Activated T-cell treated with anti-CD3 and anti-CD28 coated beads, Interleukin-2, amount 50 U/mL, for 72 hours (primary cell): ENCODE results near the gene CORT. TPM values are rescaled to one million over a fixed set of nuclear protein-coding genes. Genes with fewer than 3 reads are reported as not detected.
A peak's percentile ranks its signal among the peaks of the same experiment; 100 is the strongest.
"Not testable (repeated sequence)": the region's sequence is repeated elsewhere in the genome, so short reads cannot be mapped to it uniquely, and the experiment has no call there.

Experiments used
- ATAC-seq, 2 donors: fragments of 150-1000 bp; cut with Tn5 transposase; replicated peaks in 1 of 2; 2 replicates each; pipeline ENCODE4 v1.10.0; 2021; ENCODE audit warnings: moderate library complexity in 2 of 2, mild to moderate bottlenecking in 1 of 2
- DNase-seq, 2 donors: peaks; one replicate each; pipeline ENCODE4 v3.0.0; 2021 to 2022; ENCODE audit warnings: mixed read lengths in 1 of 2
- H3K27ac Mint-ChIP-seq: one replicate; pipeline ENCODE4 v1.8.0; 2022; ENCODE audit warnings: mild to moderate bottlenecking, moderate library complexity, mixed read lengths
- H3K27me3 Mint-ChIP-seq: one replicate; pipeline ENCODE4 v1.8.0; 2022; ENCODE audit warnings: low read depth, mixed read lengths
- H3K36me3 Mint-ChIP-seq, 2 donors: one replicate each; pipeline ENCODE4 v1.8.0; 2022; ENCODE audit warnings: mixed read lengths in 2 of 2, mild to moderate bottlenecking in 1 of 2; ENCODE audit not compliant: insufficient read depth in 2 of 2
- H3K4me1 Mint-ChIP-seq: one replicate; pipeline ENCODE4 v1.8.0; 2022; ENCODE audit warnings: low read depth, mixed read lengths
- H3K4me3 Mint-ChIP-seq, 2 donors: one replicate each; pipeline ENCODE4 v1.8.0; 2022; ENCODE audit warnings: mild to moderate bottlenecking in 2 of 2, mixed read lengths in 2 of 2, moderate library complexity in 2 of 2
- H3K9me3 Mint-ChIP-seq, 2 donors: one replicate each; pipeline ENCODE4 v1.8.0; 2022; ENCODE audit warnings: mixed read lengths in 2 of 2
- total RNA-seq, 2 donors: library from RNA; stranded (reverse); gene quantifications; one replicate each; pipeline ENCODE4 v1.2.3, GENCODE V29; 2022

The CORT gene
- total RNA-seq = under 1 TPM in 1 of 2 donors, not detected in 1; 0.69 TPM

- DNase-seq (no peak), ATAC-seq (no peak)
- Mint-ChIP-seq H3K36me3 (peaks cover 0 to 3% of the 10 kb centered on the region in 2 donors), H3K9me3 (no peaks in the 10 kb centered on the region), H3K4me1 (no peaks in the 10 kb centered on the region), H3K27ac (no peak within 1 kb of the TSS), H3K4me3 (no peak within 1 kb of the TSS), H3K27me3 (no peaks in the 10 kb centered on the region)
Observed at GRCh38 chr1:10449751-10450150, at the start of gene CORT. Gene CORT, plus strand, starts transcription at chr1:10450031. Its CDS starts 193 bp downstream, at chr1:10450224.

DNA sequence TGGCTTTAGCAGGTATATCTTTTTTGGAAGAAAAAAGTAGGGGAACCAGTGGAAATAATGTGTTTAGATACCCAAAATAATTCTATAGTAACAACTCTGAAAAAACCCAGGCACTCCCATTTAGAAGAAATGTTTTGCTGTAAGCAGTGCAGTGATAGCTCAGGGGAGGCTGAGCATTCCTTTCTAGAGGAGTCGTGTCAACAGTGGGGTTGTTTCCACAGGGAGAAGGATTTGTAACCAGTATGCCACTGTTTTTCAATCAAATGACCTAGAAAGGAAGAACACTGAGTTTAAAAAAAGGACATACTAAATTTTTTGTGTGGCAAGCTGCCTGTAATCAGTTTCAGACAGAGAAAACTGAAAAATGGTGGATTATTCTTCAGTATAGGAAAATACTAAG is 48.5 kb upstream of the CORT start:
- Mint-ChIP-seq H3K4me1 (peaks cover 35% of the 10 kb centered on the region), H3K27ac (peak overlapping the region; percentile 65), H3K4me3 (no peak overlapping the region), H3K27me3 (no peaks in the 10 kb centered on the region), H3K36me3 (peaks cover 5 to 18% of the 10 kb centered on the region in 2 donors), H3K9me3 (no peaks in the 10 kb centered on the region)
- ATAC-seq (no peak), DNase-seq (no peak)

GRCh38 chr1:10402729-10403274 is 47.0 kb upstream of the CORT start:
- Mint-ChIP-seq H3K4me1 (peaks cover 35% of the 10 kb centered on the region), H3K27me3 (no peaks in the 10 kb centered on the region), H3K4me3 (no peak overlapping the region), H3K9me3 (no peaks in the 10 kb centered on the region), H3K27ac (no peak overlapping the region), H3K36me3 (peaks cover 5 to 23% of the 10 kb centered on the region in 2 donors)
- DNase-seq (no peak), ATAC-seq (no peak)

DNA sequence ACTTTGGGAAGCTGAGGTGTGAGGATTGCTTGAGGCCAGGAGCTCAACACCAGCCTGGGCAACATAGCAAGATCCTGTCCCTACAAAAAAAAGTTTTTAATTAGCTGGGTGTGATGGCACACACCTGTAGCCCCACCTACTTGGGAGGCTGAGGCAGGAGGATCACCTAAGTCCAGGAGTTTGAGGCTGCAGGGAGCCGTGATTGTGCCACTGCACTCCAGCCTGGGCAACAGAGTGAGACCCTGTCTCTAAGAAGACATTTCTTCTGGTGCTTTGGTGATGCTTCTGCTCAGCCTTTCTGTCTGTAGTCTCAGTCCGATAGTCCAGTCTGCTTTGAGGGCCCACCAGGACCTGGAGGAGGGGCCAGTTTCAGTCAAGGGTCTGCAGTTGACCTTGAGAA is 42.6 kb upstream of the CORT start:
- no peak for ATAC-seq
- no peaks in the 10 kb centered on the region for H3K9me3 Mint-ChIP-seq
- H3K36me3 Mint-ChIP-seq = peaks cover 6 to 25% of the 10 kb centered on the region in 2 donors

DNA sequence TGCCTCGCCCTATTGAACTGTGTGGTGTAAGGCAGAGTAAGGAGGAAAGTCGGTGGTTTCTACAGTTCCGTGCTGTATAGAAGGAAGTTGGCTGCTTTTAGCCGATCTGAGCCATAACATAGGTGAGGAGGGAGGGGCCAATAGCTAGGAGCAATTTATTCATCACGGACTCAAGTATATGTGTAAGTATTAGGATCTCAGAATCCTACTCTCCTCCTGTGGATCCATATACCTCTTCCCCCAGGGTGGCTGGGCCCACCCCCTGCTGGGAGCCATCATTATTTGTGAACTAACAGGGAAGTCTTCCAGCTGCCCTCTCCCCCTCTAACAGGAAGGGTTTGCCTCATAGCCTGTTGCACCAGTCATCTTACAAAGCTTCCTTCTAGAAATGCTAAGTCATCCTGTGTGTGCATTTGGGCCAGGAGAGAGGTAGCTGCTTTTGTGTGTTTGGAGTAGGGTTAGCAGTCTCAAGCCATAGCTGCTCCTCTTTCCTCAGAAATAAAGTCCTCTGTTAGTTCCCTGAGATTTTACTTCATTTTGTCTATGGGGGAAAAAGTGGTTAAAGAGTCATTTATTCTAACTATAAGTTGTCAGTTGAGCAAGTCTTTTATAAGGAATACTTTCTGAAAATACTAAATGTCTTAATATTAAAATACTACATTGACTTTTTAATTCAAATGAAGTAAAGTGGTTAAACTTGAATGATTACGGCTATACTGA is 34.5 kb upstream of the CORT start:
- H3K4me1 Mint-ChIP-seq = peaks cover 6% of the 10 kb centered on the region
- no peak for DNase-seq
- H3K27me3 Mint-ChIP-seq = no peaks in the 10 kb centered on the region
- H3K27ac Mint-ChIP-seq = peak overlapping the region; percentile 53
- peaks cover 11 to 29% of the 10 kb centered on the region in 2 donors for H3K36me3 Mint-ChIP-seq
- peak overlapping the region in 1 of 2 donors; percentile 22 for H3K4me3 Mint-ChIP-seq
- H3K9me3 Mint-ChIP-seq = no peaks in the 10 kb centered on the region
- peak; percentile 27 to 60 for ATAC-seq

More for the DNA sequence above, 42.6 kb upstream of the CORT start:
- Mint-ChIP-seq H3K4me1 (peaks cover 7% of the 10 kb centered on the region), H3K27me3 (no peaks in the 10 kb centered on the region), H3K27ac (no peak overlapping the region), H3K4me3 (no peak overlapping the region)
- DNase-seq = no peak

GRCh38 chr1:10415967-10416366 is 33.9 kb upstream of the CORT start:
- not testable (repeated sequence) for H3K9me3 Mint-ChIP-seq, H3K4me3 Mint-ChIP-seq, H3K27me3 Mint-ChIP-seq, H3K4me1 Mint-ChIP-seq, ATAC-seq, DNase-seq
- H3K27ac Mint-ChIP-seq = peak overlapping the region; percentile 55
- H3K36me3 Mint-ChIP-seq = peaks cover 11 to 29% of the 10 kb centered on the region in 2 donors

DNA sequence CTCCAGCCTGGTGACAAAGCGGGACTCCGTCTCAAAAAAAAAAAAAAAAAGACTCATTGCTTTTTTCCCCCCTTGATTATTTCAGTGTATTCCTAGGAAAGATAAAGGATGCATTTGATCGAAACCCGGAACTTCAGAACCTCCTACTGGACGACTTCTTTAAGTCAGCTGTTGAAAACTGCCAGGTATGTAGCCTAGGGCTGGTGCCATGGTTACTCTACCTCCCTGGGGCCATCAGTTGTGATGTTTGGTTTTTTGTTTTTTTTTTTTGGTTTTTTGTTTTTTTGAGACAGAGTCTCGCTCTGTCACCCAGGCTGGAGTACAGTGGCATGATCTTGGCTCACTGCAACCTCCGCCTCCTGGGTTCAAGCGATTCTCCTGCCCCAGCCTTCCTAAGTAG is 31.1 kb upstream of the CORT start:
- ATAC-seq, H3K4me1 Mint-ChIP-seq, H3K4me3 Mint-ChIP-seq, H3K27ac Mint-ChIP-seq, DNase-seq, H3K27me3 Mint-ChIP-seq, H3K9me3 Mint-ChIP-seq: not testable (repeated sequence)
- peaks cover 8 to 18% of the 10 kb centered on the region in 2 donors for H3K36me3 Mint-ChIP-seq

GRCh38 chr1:10419351-10419750 is 30.5 kb upstream of the CORT start:
- Mint-ChIP-seq H3K9me3 (no peaks in the 10 kb centered on the region), H3K27me3 (no peaks in the 10 kb centered on the region), H3K27ac (no peak overlapping the region), H3K4me3 (no peak overlapping the region), H3K36me3 (peaks cover 8 to 18% of the 10 kb centered on the region in 2 donors), H3K4me1 (peaks cover 6% of the 10 kb centered on the region)
- ATAC-seq (no peak), DNase-seq (no peak)

- ATAC-seq (no peak), DNase-seq (no peak)
- no peaks in the 10 kb centered on the region for H3K27me3 Mint-ChIP-seq
- peaks cover 7 to 14% of the 10 kb centered on the region in 2 donors for H3K36me3 Mint-ChIP-seq
- H3K27ac Mint-ChIP-seq = no peak overlapping the region
- H3K9me3 Mint-ChIP-seq = no peaks in the 10 kb centered on the region
- H3K4me1 Mint-ChIP-seq = no peaks in the 10 kb centered on the region
- H3K4me3 Mint-ChIP-seq = no peak overlapping the region
Observed at GRCh38 chr1:10421637-10422036, 28.2 kb upstream of the CORT start.

GRCh38 chr1:10424034-10424433 is 25.8 kb upstream of the CORT start:
- Mint-ChIP-seq H3K27ac (no peak overlapping the region), H3K9me3 (no peaks in the 10 kb centered on the region), H3K36me3 (peaks cover 7 to 10% of the 10 kb centered on the region in 2 donors), H3K27me3 (no peaks in the 10 kb centered on the region), H3K4me3 (no peak overlapping the region), H3K4me1 (peaks cover under 1% of the 10 kb centered on the region)
- DNase-seq (no peak), ATAC-seq (no peak)

DNA sequence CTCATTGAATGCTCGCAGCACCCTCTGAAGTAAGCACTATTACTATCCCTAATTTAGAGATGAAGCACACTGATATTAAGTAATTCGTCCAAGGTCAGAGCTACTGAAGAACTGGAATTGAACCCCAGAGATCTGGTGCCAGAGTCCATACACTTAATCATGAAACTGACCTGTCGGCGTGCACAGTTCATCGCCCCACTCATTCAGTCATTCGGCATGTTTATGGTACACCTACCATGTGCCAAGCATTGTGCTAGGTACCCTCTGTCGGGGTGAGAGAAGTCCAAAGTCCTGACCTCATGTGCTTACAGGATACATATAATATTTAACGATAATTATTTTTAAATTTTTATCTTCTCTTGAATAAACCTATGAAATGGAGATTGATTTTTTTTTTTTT is 25.2 kb upstream of the CORT start:
- no peaks in the 10 kb centered on the region for H3K27me3 Mint-ChIP-seq
- H3K36me3 Mint-ChIP-seq = peaks cover 3 to 5% of the 10 kb centered on the region in 2 donors
- H3K27ac Mint-ChIP-seq = no peak overlapping the region
- H3K9me3 Mint-ChIP-seq = no peaks in the 10 kb centered on the region
- no peak for DNase-seq
- ATAC-seq = no peak
- H3K4me3 Mint-ChIP-seq = no peak overlapping the region
- peaks cover 7% of the 10 kb centered on the region for H3K4me1 Mint-ChIP-seq

DNA sequence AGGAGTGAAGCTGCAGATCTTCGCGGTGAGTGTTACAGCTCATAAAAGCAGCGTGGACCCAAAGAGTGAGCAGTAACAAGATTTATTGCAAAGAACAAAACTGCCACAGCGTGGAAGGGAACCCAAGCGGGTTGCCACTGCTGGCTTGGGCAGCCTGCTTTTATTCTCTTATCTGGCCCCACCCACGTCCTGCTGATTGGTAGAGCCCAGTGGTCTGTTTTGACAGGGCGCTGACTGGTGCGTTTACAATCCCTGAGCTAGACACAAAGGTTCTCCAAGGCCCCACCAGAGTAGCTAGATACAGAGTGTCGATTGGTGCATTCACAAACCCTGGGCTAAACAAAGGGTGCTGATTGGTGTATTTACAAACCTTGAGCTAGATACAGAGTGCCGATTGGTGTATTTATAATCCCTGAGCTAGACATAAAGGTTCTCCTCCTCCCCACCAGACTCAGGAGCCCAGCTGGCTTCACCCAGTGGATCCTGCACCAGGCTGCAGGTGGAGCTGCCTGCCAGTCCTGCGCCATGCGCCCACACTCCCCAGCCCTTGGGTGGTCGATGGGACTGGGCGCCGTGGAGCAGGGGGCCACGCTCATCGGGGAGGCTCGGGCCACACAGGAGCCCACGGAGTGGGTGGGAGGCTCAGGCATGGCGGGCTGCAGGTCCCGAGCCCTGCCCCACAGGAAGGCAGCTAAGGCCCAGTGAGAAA is 23.9 kb upstream of the CORT start:
- H3K9me3 Mint-ChIP-seq, H3K27me3 Mint-ChIP-seq, ATAC-seq, H3K4me3 Mint-ChIP-seq, DNase-seq, H3K36me3 Mint-ChIP-seq, H3K27ac Mint-ChIP-seq: not testable (repeated sequence)
- H3K4me1 Mint-ChIP-seq = peaks cover 13% of the 10 kb centered on the region

GRCh38 chr1:10426535-10426848 is 23.3 kb upstream of the CORT start:
- H3K9me3 Mint-ChIP-seq, H3K27me3 Mint-ChIP-seq, H3K36me3 Mint-ChIP-seq, ATAC-seq, H3K27ac Mint-ChIP-seq, DNase-seq, H3K4me3 Mint-ChIP-seq: not testable (repeated sequence)
- peaks cover 18% of the 10 kb centered on the region for H3K4me1 Mint-ChIP-seq
